A673 (cell line): ENCODE data around the gene HMGB4. TPM values are rescaled to one million over a fixed set of nuclear protein-coding genes. Genes with fewer than 3 reads are reported as not detected.

ENCODE experiments used
- BruUV-seq: library from RNA; stranded (reverse); fragments of 400-500 nt; replicated peaks from 2 replicates; lab custom pipeline; 2021; lab: Mats Ljungman, UMichigan
- CTCF ChIA-PET: fragments of 300-600 bp; sonication (Branson Sonifier 250); formaldehyde crosslinking; loops from one replicate; lab custom pipeline; 2022; ENCODE audit warnings: antibody characterized with exemption; lab: Charles Lee
- POLR2A ChIA-PET: fragments of 300-600 bp; sonication (Branson Sonifier 250); formaldehyde crosslinking; loops from one replicate; lab custom pipeline; 2022; ENCODE audit warnings: antibody characterized with exemption; ENCODE audit not compliant: low non-redundant PET; lab: Charles Lee
- DNase-seq: peaks from one replicate; pipeline ENCODE4 v3.0.0-alpha.2; 2015; ENCODE audit warnings: low spot score
- H3K27ac ChIP-seq: fragments of 200-600 bp; sonication (generic); 2 replicates; pipeline ENCODE4 v1.5.1; 2016; ENCODE audit warnings: mixed run types, low read depth, mild to moderate bottlenecking, mixed read lengths, antibody characterized with exemption, low read length; ENCODE audit not compliant: poor library complexity, severe bottlenecking
- H3K27me3 ChIP-seq: fragments of 200-600 bp; sonication (generic); replicated peaks from 2 replicates; pipeline ENCODE4 v1.6.1; 2017; ENCODE audit warnings: mixed run types, low read depth, mild to moderate bottlenecking, mixed read lengths, antibody characterized with exemption, low read length; ENCODE audit not compliant: insufficient read depth, poor library complexity
- H3K36me3 ChIP-seq: fragments of 200-600 bp; sonication (generic); 2 replicates; pipeline ENCODE4 v1.6.1; 2016; ENCODE audit warnings: mixed run types, mild to moderate bottlenecking, mixed read lengths, antibody characterized with exemption, low read length; ENCODE audit not compliant: insufficient read depth, poor library complexity, severe bottlenecking
- H3K4me1 ChIP-seq: fragments of 200-600 bp; sonication (generic); 2 replicates; pipeline ENCODE4 v1.6.1; 2017; ENCODE audit warnings: mixed run types, mild to moderate bottlenecking, mixed read lengths, antibody characterized with exemption, low read length; ENCODE audit not compliant: insufficient read depth, poor library complexity, severe bottlenecking
- H3K4me3 ChIP-seq: fragments of 200-600 bp; sonication (generic); 2 replicates; pipeline ENCODE4 v1.5.1; 2016; ENCODE audit warnings: low read depth, mixed run types, mild to moderate bottlenecking, mixed read lengths, low read length; ENCODE audit not compliant: poor library complexity, severe bottlenecking
- H3K9me3 ChIP-seq: fragments of 200-600 bp; sonication (generic); 2 replicates; pipeline ENCODE4 v1.6.1; 2016; ENCODE audit warnings: mixed run types, low read depth, mild to moderate bottlenecking, mixed read lengths, antibody characterized with exemption, low read length; ENCODE audit not compliant: poor library complexity, severe bottlenecking
- EZH2 ChIP-seq: fragments of 200-600 bp; sonication (generic); IDR thresholded peaks from 2 replicates; pipeline ENCODE4 v1.6.1; 2017; ENCODE audit warnings: borderline replicate concordance, low read depth, mild to moderate bottlenecking, mixed read lengths, antibody characterized with exemption, low read length; ENCODE audit not compliant: poor library complexity, severe bottlenecking
- intact Hi-C: fragments of 100-400 bp; cut with micrococcal nuclease; formaldehyde crosslinking; loops from one replicate; pipeline ENCODE4 v1.10.0; 2022; ENCODE audit not compliant: unreplicated experiment
- total RNA-seq: library from RNA; stranded (reverse); gene quantifications from 2 replicates; pipeline ENCODE4 v1.2.3, GENCODE V29; 2021
- TF ChIP-seq, protein P1 (sequence below): fragments of 300-800, 200-600 bp; sonication (generic); conservative IDR thresholded peaks from 2 replicates; pipeline ENCODE4 v1.5.1; 2017; ENCODE audit warnings: low read depth, mild to moderate bottlenecking, antibody characterized with exemption, low read length, moderate library complexity, mixed read lengths

HMGB4 gene
- total RNA-seq, 1 experiment from 2014 or later, result not detected

DNA sequence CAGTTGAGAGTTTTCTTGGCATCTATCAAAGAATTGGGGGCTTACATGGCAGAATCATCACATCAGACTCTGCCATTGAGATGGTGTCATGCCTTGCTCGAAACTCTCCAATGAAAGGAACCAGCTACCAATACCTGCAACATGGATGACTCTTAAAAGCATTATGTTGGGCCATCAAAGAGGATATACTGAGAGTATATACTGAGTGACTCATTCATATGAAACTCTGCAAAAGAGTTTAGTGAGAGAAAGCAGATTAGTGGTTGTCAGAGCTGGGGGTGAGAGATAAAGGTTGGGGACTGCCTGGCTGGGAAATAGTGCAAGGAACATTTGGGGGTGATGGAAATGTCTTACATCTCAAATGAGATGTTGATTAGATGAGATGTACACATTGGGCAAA is 14.7 kb upstream of the HMGB4 start:
- no peak for DNase-seq
- Histone ChIP-seq H3K9me3 (no peaks in the 10 kb centered on the region), H3K27ac (no peak overlapping the region), H3K4me1 (no peaks in the 10 kb centered on the region), H3K36me3 (no peaks in the 10 kb centered on the region), H3K4me3 (no peak overlapping the region), H3K27me3 (no peaks in the 10 kb centered on the region)
- intact Hi-C loops, result no loop called here
- ChIA-PET POLR2A (no interaction called here), CTCF (no interaction called here)
- no TSS peak for BruUV-seq
- TF ChIP-seq, protein P1, sequence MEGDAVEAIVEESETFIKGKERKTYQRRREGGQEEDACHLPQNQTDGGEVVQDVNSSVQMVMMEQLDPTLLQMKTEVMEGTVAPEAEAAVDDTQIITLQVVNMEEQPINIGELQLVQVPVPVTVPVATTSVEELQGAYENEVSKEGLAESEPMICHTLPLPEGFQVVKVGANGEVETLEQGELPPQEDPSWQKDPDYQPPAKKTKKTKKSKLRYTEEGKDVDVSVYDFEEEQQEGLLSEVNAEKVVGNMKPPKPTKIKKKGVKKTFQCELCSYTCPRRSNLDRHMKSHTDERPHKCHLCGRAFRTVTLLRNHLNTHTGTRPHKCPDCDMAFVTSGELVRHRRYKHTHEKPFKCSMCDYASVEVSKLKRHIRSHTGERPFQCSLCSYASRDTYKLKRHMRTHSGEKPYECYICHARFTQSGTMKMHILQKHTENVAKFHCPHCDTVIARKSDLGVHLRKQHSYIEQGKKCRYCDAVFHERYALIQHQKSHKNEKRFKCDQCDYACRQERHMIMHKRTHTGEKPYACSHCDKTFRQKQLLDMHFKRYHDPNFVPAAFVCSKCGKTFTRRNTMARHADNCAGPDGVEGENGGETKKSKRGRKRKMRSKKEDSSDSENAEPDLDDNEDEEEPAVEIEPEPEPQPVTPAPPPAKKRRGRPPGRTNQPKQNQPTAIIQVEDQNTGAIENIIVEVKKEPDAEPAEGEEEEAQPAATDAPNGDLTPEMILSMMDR, result no peak
- TF ChIP-seq EZH2, result no peak

DNA sequence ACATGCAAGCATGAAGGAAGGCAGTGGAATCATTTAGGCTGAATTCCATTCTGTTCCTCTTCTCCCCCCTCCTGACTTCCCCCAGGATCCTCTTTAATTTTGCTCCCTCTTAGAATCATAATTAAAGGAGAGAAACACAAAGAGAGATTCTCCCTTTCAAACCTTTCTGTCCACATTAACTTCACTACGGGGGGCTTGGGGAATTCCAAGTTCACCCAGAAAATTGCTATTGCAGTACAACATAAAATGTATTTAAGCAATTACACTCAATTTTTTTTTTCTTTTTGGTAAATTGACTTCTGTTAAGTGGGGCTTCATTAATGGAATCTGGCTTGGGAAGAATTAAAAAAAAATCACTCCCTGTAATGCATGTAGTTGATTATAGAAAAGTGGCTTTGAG is 13.4 kb upstream of the HMGB4 start:
- Histone ChIP-seq H3K4me3 (no peak overlapping the region), H3K27me3 (no peaks in the 10 kb centered on the region), H3K27ac (no peak overlapping the region), H3K4me1 (no peaks in the 10 kb centered on the region), H3K9me3 (no peaks in the 10 kb centered on the region), H3K36me3 (no peaks in the 10 kb centered on the region)
- intact Hi-C loops, result no loop called here
- no TSS peak for BruUV-seq
- TF ChIP-seq EZH2, result no peak
- TF ChIP-seq, protein P1, result no peak
- CTCF ChIA-PET, result interaction anchor here (0.6 kb wide), 1 partner anchor 1002 kb away, joined by 3 read pairs; no protein-coding TSS in a partner anchor
- POLR2A ChIA-PET, result interaction anchor here (0.7 kb wide), 1 partner anchor 16 kb away, joined by 3 read pairs; no protein-coding TSS in a partner anchor
- no peak for DNase-seq

- no peaks in the 10 kb centered on the region for H3K4me1 ChIP-seq
- no peak overlapping the region for H3K4me3 ChIP-seq
- DNase-seq, result no peak
- POLR2A ChIA-PET, result no interaction called here
- BruUV-seq, result no TSS peak
- H3K36me3 ChIP-seq, result no peaks in the 10 kb centered on the region
- H3K27ac ChIP-seq, result no peak overlapping the region
- TF ChIP-seq, protein P1, result no peak
- no peak for TF ChIP-seq EZH2
- CTCF ChIA-PET, result no interaction called here
- no peaks in the 10 kb centered on the region for H3K9me3 ChIP-seq
- intact Hi-C loops, result no loop called here
- H3K27me3 ChIP-seq, result no peaks in the 10 kb centered on the region
Observed at GRCh38 chr1:33852711-33853110, 11.2 kb upstream of the HMGB4 start.
